H1 (cell line): ENCODE data around the gene BTBD8. TPM values are rescaled to one million over a fixed set of nuclear protein-coding genes. Genes with fewer than 3 reads are reported as not detected.

Experiments used
- CTCF ChIA-PET: fragments of 300-600 bp; sonication (Branson Sonifier 250); formaldehyde crosslinking; loops from one replicate; lab custom pipeline; 2021; ENCODE audit not compliant: partially characterized antibody; lab: Charles Lee
- POLR2A ChIA-PET: fragments of 300-600 bp; sonication (Branson Sonifier 250); formaldehyde crosslinking; loops from one replicate; lab custom pipeline; 2021; ENCODE audit warnings: inconsistent platforms; ENCODE audit not compliant: partially characterized antibody; lab: Charles Lee
- DNase-seq, 2 experiments: peaks; one replicate each; pipeline versions ENCODE4 v3.0.0 to v3.0.0-alpha.2; 2010 to 2022; ENCODE audit warnings: low spot score in 2 of 2, low read depth in 1 of 2, mixed read lengths in 1 of 2
- FAIRE-seq: peaks from 2 replicates; lab custom pipeline; 2011; peaks lifted over from hg19 to GRCh38; lab: Jason Lieb, UNC
- H2AFZ ChIP-seq: 2 replicates; pipeline ENCODE4 v1.8.1; 2012; ENCODE audit warnings: low read length, inconsistent platforms
- H2AK5ac ChIP-seq: 2 replicates; pipeline ENCODE4 v1.6.1; 2013; ENCODE audit warnings: low read depth, low read length
- H2BK120ac ChIP-seq: replicated peaks from 2 replicates; pipeline ENCODE3; 2013; ENCODE audit warnings: low read depth, low read length, inconsistent platforms
- H2BK12ac ChIP-seq: 2 replicates; pipeline ENCODE4 v1.6.1; 2013; ENCODE audit warnings: low read depth, low read length
- H2BK15ac ChIP-seq: 2 replicates; pipeline ENCODE4 v1.6.1; 2013; ENCODE audit warnings: low read length
- H2BK20ac ChIP-seq: 2 replicates; pipeline ENCODE4 v1.6.1; 2013; ENCODE audit warnings: low read length
- H2BK5ac ChIP-seq: 2 replicates; pipeline ENCODE4 v1.6.1; 2013; ENCODE audit warnings: low read depth, low read length
- H3K14ac ChIP-seq: 2 replicates; pipeline ENCODE4 v1.6.1; 2013; ENCODE audit warnings: inconsistent platforms; ENCODE audit not compliant: insufficient read length
- H3K18ac ChIP-seq: 2 replicates; pipeline ENCODE4 v1.6.1; 2013; ENCODE audit warnings: low read length; ENCODE audit errors: extremely low read depth
- H3K23ac ChIP-seq: 2 replicates; pipeline ENCODE4 v1.6.1; 2013; ENCODE audit warnings: inconsistent platforms; ENCODE audit not compliant: insufficient read length
- H3K23me2 ChIP-seq: 2 replicates; pipeline ENCODE4 v1.6.1; 2013; ENCODE audit warnings: low read depth, low read length
- H3K27ac ChIP-seq: 2 replicates; pipeline ENCODE4 v1.6.1; 2011; ENCODE audit warnings: low read depth, low read length, inconsistent platforms
- H3K27me3 ChIP-seq, 4 experiments: replicated peaks in 1 of 4; 1 replicate in 1 of 4; 2 replicates in 3 of 4; pipeline versions ENCODE4 v1.6.1 to v1.8.1; 2011 to 2013; ENCODE audit warnings: low read length in 3 of 4, mild to moderate bottlenecking in 3 of 4, inconsistent platforms in 2 of 4, mixed read lengths in 2 of 4, moderate library complexity in 1 of 4; ENCODE audit not compliant: control insufficient read depth in 3 of 4, insufficient read depth in 3 of 4; ENCODE audit errors: extremely low read depth in 1 of 4
- H3K36me3 ChIP-seq, 4 experiments: 2 replicates each; pipeline versions ENCODE4 v1.6.1 to v1.8.1; 2011 to 2013; ENCODE audit warnings: mild to moderate bottlenecking in 4 of 4, low read length in 3 of 4, moderate library complexity in 2 of 4, control low read depth in 1 of 4, inconsistent platforms in 1 of 4; ENCODE audit not compliant: insufficient read depth in 4 of 4, control insufficient read depth in 2 of 4
- H3K4ac ChIP-seq: replicated peaks from 2 replicates; pipeline ENCODE3; 2013; ENCODE audit warnings: low read length, low read depth, mixed read lengths, inconsistent platforms; ENCODE audit not compliant: insufficient read length
- H3K4me1 ChIP-seq, 4 experiments: replicated peaks in 1 of 4; 1 replicate in 1 of 4; 2 replicates in 3 of 4; pipeline versions ENCODE4 v1.6.1 to v1.8.1; 2011 to 2013; ENCODE audit warnings: low read length in 3 of 4, inconsistent platforms in 2 of 4, mixed read lengths in 1 of 4; ENCODE audit not compliant: insufficient read depth in 4 of 4, control insufficient read depth in 3 of 4
- H3K4me2 ChIP-seq, 2 experiments: 2 replicates each; pipeline versions ENCODE4 v1.6.1 to v1.8.1; 2011 to 2013; ENCODE audit warnings: low read depth in 2 of 2, low read length in 2 of 2, control low read depth in 1 of 2, inconsistent platforms in 1 of 2, mild to moderate bottlenecking in 1 of 2; ENCODE audit not compliant: insufficient read depth in 1 of 2
- H3K4me3 ChIP-seq, 4 experiments: fragments of 200-600, 300-600 bp in 1 of 4; sonication (generic), shearing (Covaris generic), sonication (Bioruptor Twin) in 1 of 4; 2 replicates each; pipeline versions ENCODE4 v1.5.1 to v1.8.1; 2011 to 2016; ENCODE audit warnings: low read length in 4 of 4, low read depth in 3 of 4, control low read depth in 2 of 4, inconsistent platforms in 2 of 4, mild to moderate bottlenecking in 2 of 4, mixed read lengths in 1 of 4, moderate library complexity in 1 of 4; ENCODE audit not compliant: insufficient read depth in 2 of 4; ENCODE audit errors: extremely low read depth in 1 of 4
- H3K56ac ChIP-seq: replicated peaks from 2 replicates; pipeline ENCODE3; 2013; ENCODE audit warnings: low read depth, mild to moderate bottlenecking, mixed read lengths, low read length, inconsistent platforms; ENCODE audit not compliant: insufficient read length
- H3K79me1 ChIP-seq: 2 replicates; pipeline ENCODE4 v1.6.1; 2013; ENCODE audit warnings: low read depth, low read length, control low read depth
- H3K79me2 ChIP-seq, 2 experiments: 2 replicates each; pipeline versions ENCODE4 v1.6.1 to v1.8.1; 2012 to 2013; ENCODE audit warnings: low read length in 2 of 2, mild to moderate bottlenecking in 2 of 2, inconsistent platforms in 1 of 2; ENCODE audit not compliant: insufficient read depth in 2 of 2, control insufficient read depth in 1 of 2
- H3K9ac ChIP-seq, 4 experiments: replicated peaks in 1 of 4; 1 replicate in 1 of 4; 2 replicates in 3 of 4; pipeline versions ENCODE4 v1.6.1 to v1.8.1; 2011 to 2013; ENCODE audit warnings: low read depth in 3 of 4, low read length in 3 of 4, control low read depth in 2 of 4, mild to moderate bottlenecking in 2 of 4, moderate library complexity in 2 of 4, inconsistent platforms in 1 of 4; ENCODE audit errors: extremely low read depth in 1 of 4
- H3K9me3 ChIP-seq, 2 experiments: 2 replicates each; pipeline versions ENCODE4 v1.6.1 to v1.8.1; 2012 to 2013; ENCODE audit warnings: mild to moderate bottlenecking in 2 of 2, moderate library complexity in 2 of 2, control low read depth in 1 of 2, inconsistent platforms in 1 of 2, low read depth in 1 of 2, low read length in 1 of 2, mixed read lengths in 1 of 2; ENCODE audit not compliant: insufficient read depth in 2 of 2
- H4K20me1 ChIP-seq, 2 experiments: replicated peaks in 1 of 2; 2 replicates each; pipeline versions ENCODE3 to v1.8.1; 2011 to 2013; ENCODE audit warnings: inconsistent platforms in 2 of 2, low read length in 2 of 2, mild to moderate bottlenecking in 1 of 2; ENCODE audit not compliant: insufficient read depth in 2 of 2, control insufficient read depth in 1 of 2
- H4K5ac ChIP-seq: 2 replicates; pipeline ENCODE4 v1.6.1; 2013; ENCODE audit warnings: low read length, low read depth, mixed read lengths, inconsistent platforms; ENCODE audit not compliant: insufficient read length
- H4K8ac ChIP-seq: 2 replicates; pipeline ENCODE4 v1.8.0; 2013; ENCODE audit warnings: mild to moderate bottlenecking, moderate library complexity, low read length, inconsistent platforms; ENCODE audit not compliant: insufficient read depth; ENCODE audit errors: extremely low read depth
- H4K91ac ChIP-seq: replicated peaks from 2 replicates; pipeline ENCODE3; 2013; ENCODE audit warnings: low read length, mixed read lengths, inconsistent platforms; ENCODE audit not compliant: insufficient read length
- PHF8 ChIP-seq: fragments of 200-600 bp; sonication (generic); conservative IDR thresholded peaks from 2 replicates; pipeline ENCODE4 v1.7.1; 2012; ENCODE audit warnings: low read depth, mild to moderate bottlenecking, inconsistent platforms, low read length, moderate library complexity
- WGBS, 2 experiments: shearing (Covaris generic) in 1 of 2; methylation state at CpG; one replicate each; pipeline versions ENCODE4 v1.1.6 to v1.1.7; 2013 to 2015; ENCODE audit warnings: low lambda C conversion rate in 2 of 2, mixed read lengths in 2 of 2, inconsistent platforms in 1 of 2, low coverage in 1 of 2, missing lambda C conversion rate in 1 of 2; ENCODE audit not compliant: insufficient replicate concordance in 2 of 2, insufficient coverage in 1 of 2, insufficient read length in 1 of 2; ENCODE audit errors: extremely low coverage in 1 of 2, missing lambda C conversion rate in 1 of 2; 5-methylcytosine and 5-hydroxymethylcytosine counted together
- polyA plus RNA-seq, 7 experiments: library from polyadenylated mRNA; depleted of rRNA in 3 of 7; stranded (reverse) in 5 of 7; unstranded in 2 of 7; fragments of >200 nt in 5 of 7; fragments of 200-250 nt in 2 of 7; gene quantifications; 1 replicate in 5 of 7; 2 replicates in 1 of 7; 4 replicates in 1 of 7; pipeline versions ENCODE4 v1.2.1 to v1.2.3, GENCODE V29; 2011 to 2013; ENCODE audit warnings: missing spikeins in 2 of 7, mixed read lengths in 2 of 7
- total RNA-seq: library from RNA; stranded (reverse); fragmentation: NEBNext Ultra II Directional; extraction: Animal tissue kit (Norgen Biotek cat#: 25700); gene quantifications from 2 replicates; pipeline ENCODE4 v1.2.1, GENCODE V29; 2021

Gene BTBD8
- total and polyA plus RNA-seq, 2 of the 8 experiments (the other 6 are each of a cell fraction or from before 2014, with no cell fraction given) = 0.44 to 2.5 TPM

GRCh38 chr1:92186081-92186480 lies 105.9 kb downstream of the BTBD8 start:
- Histone ChIP-seq H2BK20ac (no peak overlapping the region), H3K9ac (no peak overlapping the region), H2BK5ac (no peak overlapping the region), H3K27me3 (no peaks in the 10 kb centered on the region), H3K4me2 (no peak overlapping the region), H3K56ac (no peak overlapping the region), H2BK12ac (no peak overlapping the region), H3K27ac (no peak overlapping the region), H3K36me3 (no peaks in the 10 kb centered on the region), H3K23ac (no peak overlapping the region), H3K79me1 (no peaks in the 10 kb centered on the region), H3K4me3 (no peak overlapping the region), H2AFZ (no peak overlapping the region), H2AK5ac (no peak overlapping the region), H3K14ac (no peak overlapping the region), H3K9me3 (no peaks in the 10 kb centered on the region), H4K8ac (no peak overlapping the region), H3K79me2 (no peaks in the 10 kb centered on the region), H3K4me1 (peaks cover 0 to 2% (median under 1%) of the 10 kb centered on the region in 4 experiments; a peak in 4 of 7 replicates), H4K20me1 (no peaks in the 10 kb centered on the region), H4K5ac (no peak overlapping the region), H2BK120ac (no peak overlapping the region), H4K91ac (no peak overlapping the region), H3K18ac (no peak overlapping the region), H3K4ac (no peak overlapping the region), H3K23me2 (peaks cover 3% of the 10 kb centered on the region; the same call in 1 of the 2 replicates), H2BK15ac (no peak overlapping the region)
- WGBS, 2 experiments = 100% methylated on average over 1 of the region's 1 CpG; no CpG with 5 or more reads in 1 of the 2 experiments
- ChIA-PET CTCF (interaction anchor here (0.6 kb wide), 1 partner anchor 123 kb away, joined by 3 read pairs; no protein-coding TSS in a partner anchor), POLR2A (no interaction called here)
- TF ChIP-seq PHF8 = no peak
- DNase-seq (no peak), FAIRE-seq (no peak)
